Activated T-cell treated with anti-CD3 and anti-CD28 coated beads, Interleukin-2, amount 50 U/mL, for 1 hour (primary cell): ENCODE results near the gene RBM14.
"Not testable (repeated sequence)": the region's sequence is repeated elsewhere in the genome, so short reads cannot be mapped to it uniquely, and the experiment has no call there.

Experiments used
- DNase-seq: peaks from one replicate; pipeline ENCODE4 v3.0.0-alpha.2; 2020

RBM14 gene

DNA sequence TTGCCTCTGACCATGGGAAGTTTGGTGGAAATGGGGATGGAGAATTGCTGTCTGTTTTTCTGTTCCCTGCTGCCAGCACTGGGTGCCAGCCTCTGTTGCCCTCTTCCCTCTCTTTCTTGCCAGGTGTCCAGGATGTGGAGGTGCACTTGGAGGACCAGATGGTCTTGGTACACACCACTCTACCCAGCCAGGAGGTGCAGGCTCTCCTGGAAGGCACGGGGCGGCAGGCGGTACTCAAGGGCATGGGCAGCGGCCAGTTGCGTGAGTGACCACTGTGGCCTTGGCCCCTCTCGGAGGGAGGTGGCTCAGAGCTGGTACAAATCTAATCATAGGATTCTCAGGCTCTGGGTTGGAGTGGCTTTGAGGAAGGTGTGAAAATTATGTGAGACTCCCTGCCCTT, 17.4 kb upstream of the RBM14 start:
- no peak for DNase-seq

DNA sequence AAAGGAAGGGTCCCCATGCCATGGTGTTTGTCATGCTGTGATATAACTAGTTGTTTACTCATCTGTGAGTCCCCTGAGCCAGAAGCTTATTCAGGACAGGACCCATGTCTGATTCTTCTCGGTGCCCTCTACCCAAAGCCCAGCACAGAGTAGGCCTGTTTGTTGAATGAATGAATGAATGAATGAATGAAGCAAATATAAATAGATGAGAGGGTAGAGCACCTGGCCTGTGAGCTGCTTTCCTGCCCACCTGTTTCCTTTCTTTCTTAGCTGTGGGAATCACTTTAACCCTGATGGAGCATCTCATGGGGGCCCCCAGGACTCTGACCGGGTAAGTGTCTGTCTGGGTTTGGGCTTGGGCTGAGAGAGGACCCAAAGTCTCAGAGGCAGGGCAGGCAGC, 16.2 kb upstream of the RBM14 start:
- DNase-seq, result no peak

DNA sequence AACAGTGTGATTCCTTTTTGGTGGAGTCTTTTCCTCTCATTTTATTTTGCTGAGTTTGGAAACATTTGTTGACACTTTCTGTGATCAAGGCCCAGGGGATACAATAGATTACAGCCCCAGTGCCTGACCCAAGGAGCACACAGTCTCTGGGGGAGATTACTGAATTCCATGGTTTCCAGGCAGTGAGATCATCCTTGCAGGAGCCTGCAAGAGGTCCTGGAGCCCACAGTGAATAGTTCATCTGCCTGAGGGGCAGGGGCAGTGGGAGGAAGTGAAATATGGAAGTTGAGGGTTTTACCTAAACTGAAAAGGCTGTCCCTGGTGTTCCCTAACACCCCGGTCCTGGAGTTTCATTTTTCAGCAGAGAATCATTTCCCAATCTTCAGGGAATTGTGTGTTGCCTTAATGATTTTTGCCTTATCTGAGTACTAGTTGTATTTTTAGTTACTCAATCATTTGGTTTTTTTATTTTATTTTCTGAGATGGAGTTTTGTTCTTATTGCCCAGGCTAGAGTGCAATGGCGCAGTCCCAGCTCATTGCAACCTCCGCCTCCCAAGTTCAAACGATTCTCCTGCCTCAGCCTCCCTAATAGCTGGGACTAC, 15.7 kb upstream of the RBM14 start:
- DNase-seq, result no peak

DNA sequence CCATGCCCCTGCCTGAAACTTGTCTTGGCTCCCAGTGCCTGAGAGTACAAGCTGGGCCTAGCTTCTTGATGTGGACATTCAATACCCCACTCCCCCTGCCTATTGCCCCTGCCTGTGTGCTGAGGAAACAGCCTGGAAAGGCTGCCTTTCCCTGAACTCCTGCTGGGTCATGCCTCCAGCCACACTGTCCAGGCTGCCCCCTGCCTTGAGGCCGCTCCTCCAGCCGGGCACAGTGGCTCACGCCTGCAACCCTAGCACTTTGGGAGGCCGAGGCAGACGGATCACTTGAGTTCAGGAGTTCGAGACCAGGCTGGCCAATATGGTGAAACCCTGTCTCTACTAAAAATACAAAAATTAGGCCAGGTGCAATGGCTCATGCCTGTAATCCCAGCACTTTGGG, 13.4 kb upstream of the RBM14 start:
- no peak for DNase-seq

DNA sequence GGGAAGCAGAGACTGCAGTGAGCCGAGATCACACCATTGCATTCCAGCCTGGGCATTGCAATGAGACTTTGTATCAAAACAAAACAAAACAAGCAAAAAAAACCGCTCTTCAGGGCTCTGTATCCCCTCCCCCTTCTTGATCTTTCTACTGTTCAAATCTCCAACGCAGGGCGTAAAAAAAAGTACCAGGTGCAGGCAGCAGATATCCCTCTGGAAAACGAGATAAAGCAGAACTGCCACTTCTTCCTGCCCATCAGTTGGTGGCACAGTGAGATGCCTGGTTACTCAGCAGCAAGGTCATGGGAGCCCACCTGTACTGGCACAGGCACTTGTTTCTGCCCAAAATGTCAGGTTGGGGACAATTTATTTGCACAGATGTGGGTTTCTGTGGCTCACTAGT, 12.3 kb upstream of the RBM14 start:
- DNase-seq, result no peak

DNA sequence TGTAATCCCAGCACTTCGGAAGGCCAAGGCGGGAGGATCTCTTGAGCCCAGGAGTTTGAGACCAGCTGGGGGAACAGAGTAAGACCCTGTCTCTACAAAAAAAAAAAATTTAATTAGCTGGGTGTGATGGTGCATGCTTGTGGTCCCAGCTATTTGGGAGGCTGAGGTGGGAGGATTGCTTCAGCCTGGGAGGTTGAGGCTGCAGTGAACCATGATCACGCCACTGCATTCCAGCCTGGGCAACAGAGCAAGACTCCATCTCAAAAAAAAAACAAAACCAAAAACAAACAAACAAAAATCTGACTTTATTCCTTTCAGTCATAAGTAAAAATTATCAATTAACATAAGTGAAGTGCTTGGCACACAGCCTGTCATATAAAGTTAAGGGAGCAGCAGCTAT, 9.8 kb upstream of the RBM14 start:
- DNase-seq, result not testable (repeated sequence)

DNA sequence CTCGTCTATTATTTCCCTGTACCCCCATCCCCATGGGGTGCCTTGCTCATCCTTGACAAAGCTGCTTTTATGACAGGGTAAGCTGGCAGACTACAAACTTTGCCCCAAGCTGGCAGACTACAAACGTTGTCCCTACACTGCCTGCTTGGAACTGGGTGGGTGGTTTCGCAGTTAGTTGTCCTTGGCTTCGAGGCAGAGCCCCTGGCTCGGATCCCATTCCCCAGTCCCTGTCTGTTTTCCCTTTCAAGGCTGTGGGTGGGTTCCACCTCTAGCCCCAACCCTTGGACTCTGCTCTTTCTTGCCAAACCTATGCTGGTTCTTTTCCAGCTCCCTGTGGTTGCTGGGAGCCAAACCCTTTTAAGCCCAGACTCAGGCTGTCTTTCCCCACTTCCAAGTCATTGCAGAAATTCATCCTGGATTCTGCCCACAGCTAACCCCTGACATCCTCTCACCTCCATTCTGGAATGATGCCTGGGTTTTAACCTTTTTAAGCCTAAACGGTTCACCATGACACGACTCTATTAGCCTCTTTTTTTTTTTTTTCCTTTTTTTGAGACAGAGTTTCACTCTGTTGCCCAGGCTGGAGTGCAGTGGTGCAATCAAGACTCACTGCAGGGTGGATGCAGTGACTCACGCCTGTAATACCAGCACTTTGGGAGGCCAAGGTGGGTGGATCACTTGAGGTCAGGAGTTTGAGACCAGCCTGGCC, 9.2 kb upstream of the RBM14 start:
- no peak for DNase-seq

DNA sequence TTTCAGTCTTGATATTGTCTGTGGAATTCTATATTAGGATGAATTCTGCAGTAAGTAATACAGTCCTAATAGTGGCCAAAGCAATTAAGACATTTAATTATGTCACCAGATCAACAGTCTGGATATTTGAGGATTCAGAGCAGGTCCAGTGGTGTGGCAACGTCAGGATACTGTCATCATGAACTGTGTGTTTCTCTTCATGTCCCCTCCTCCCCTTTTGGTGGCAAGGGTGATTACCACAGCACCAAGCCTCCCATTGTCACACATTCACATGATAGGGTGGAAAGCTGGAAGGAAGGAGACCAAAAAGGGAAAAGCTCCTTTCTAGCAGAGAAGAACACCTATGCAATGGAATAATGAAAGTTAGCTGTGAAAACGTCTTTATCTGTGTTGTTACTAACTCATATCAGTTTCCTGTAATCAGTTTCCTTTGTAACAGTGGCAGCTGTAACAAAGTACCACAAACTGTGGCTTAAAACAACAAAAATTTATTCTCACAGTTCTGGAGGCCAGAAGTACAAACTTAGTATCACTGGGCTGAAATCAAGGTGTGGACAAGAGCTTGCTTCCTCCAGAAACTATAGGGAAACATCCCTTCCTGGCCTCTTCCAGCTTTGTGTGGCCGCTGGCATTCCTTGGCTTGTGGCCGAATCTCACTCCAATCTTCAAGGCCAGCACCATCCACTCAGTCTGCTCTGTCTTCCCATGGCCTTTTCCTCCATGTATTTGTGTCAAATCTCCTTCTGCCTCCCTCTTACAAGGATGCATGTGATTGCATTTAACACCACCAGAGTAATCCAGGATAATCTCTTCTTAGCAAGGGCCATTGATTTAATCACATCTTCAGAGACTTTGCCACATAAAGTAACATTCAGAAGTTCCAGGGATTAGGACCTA, 6.5 kb upstream of the RBM14 start:
- no peak for DNase-seq

DNA sequence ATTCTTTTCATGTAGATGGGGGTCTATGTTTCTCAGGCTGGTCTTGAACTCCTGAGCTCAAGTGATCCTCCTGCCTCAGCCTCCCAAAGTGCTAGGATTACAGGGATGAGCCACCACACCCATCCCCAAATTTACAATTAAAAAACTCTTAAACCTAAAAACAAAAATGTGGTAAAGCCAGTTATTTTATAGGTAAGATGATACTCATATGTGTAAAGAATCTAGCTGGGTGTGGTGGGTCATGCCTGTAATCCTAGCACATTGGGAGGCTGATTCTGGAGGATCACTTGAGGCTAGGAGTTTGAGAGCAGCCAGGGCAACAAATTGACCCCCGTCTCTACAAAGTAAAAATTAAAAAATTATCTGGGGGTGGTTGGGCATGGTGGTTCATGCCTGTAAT, 4.0 kb upstream of the RBM14 start:
- no peak for DNase-seq

DNA sequence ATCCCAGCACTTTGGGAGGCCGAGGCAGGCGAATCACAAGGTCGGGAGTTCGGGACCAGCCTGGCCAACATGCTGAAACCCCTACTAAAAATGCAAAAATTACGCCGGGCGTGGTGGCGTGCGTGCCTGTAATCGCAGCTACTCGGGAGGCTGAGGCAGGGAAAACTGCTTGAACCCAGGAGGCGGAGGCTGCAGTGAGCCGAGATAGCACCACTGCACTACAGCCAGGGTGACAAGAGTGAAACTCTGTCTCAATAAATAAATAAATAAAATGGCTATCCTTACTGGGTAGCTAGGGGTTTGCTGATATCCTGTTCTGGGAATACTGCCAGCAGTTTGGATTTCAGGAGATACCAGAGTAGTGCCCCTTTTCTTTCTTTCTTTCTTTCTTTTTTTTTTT, 2.4 kb upstream of the RBM14 start:
- DNase-seq, result no peak

DNA sequence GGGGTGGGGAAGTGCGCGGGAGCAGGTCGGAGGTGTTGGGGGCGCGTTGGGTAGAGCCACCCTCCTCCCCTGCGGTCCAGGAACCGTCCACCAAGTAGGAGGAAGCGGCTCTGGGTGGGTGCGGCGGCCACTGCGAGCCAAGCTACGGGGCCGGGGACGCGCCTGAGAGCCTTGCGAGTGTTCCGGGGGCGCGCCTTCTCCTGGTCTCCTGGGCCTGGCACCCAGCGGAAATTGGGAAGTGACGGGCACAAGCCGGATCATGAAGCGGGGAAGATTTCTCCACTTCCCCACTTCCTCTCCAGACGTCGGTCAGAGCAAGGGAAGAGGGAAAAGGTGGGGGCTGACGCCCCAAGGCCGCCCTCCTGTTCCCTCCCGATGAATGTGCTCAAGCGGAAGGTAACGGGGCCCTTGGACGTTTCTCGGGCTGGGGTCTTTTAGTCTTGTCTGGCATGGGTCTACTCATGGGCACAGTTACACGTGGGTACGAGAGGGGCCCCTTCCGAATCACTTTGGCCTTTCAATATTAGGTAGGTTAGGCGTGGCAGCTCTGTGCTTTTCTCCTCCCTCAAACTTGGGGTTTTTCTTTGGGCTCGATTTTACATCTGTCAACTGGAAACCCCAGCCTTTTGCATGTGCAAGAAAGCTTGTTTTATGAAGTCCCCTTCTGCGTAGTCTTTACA, 865 bp downstream of the RBM14 start:
- no peak for DNase-seq

DNA sequence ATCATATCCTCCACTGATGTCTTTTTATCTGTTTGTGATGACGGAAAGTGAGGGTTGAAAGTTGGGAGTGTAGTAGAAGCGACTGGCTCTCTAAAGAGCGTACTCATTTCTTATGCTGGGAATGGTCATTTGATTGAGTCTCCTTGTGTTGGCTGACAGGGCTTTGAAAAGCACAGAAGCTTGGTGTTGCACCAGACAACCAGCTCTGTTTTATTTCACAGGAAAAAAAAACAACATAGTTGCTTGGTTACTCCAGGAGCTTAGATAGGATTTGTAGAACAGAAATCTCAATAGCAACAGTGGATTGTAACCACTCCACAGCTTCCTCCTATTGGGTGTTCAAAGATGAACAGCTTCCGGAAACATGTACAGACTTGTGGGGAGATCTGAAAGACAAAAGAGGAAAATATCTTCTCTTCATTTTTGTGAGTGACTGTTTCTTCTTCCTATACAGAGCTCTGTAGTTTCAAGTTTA, 2.7 kb downstream of the RBM14 start:
- no peak for DNase-seq

DNA sequence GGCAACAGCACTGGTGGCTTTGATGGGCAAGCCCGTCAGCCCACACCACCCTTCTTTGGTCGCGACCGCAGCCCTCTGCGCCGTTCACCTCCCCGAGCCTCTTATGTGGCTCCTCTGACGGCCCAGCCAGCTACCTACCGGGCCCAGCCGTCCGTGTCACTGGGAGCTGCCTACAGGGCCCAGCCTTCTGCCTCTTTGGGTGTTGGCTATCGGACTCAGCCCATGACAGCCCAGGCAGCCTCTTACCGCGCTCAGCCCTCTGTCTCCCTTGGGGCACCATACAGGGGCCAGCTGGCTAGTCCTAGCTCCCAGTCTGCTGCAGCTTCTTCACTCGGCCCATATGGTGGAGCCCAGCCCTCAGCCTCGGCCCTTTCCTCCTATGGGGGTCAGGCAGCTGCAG, 8.0 kb downstream of the RBM14 start:
- DNase-seq, result no peak

DNA sequence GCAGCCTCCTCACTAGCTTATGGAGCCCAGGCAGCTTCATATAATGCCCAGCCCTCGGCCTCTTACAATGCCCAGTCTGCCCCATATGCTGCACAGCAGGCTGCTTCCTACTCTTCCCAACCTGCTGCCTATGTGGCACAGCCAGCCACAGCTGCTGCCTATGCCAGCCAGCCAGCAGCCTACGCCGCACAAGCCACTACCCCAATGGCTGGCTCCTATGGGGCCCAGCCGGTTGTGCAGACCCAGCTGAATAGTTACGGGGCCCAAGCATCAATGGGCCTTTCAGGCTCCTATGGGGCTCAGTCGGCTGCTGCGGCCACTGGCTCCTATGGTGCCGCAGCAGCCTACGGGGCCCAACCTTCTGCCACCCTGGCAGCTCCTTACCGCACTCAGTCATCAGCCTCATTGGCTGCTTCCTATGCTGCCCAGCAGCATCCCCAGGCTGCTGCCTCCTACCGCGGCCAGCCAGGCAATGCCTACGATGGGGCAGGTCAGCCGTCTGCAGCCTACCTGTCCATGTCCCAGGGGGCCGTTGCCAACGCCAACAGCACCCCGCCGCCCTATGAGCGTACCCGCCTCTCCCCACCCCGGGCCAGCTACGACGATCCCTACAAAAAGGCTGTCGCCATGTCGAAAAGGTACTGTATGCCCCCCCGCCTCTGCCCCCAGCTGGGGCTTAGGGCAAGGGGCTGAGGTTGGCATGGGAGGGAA, 8.8 kb downstream of the RBM14 start:
- no peak for DNase-seq

DNA sequence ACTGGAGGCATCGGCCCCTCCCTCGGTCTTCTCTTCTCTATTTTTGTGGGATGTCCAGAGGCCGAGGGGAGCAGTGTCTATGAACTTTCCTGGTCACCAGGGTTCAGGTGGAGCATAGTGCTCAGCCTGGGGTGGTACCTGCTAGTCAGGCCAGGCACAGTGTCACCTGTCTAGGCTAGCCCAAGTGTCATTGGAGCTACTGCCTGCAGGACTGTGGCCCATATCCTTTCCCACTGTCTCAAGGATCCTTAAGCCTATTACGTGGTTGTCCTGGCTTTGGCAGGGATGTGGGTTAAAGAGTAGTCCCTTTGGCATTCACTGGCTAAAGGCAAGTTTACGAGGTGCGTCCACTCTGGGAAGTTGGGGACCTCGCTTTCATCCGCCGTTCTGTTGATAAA, 9.3 kb downstream of the RBM14 start:
- DNase-seq, result no peak

DNA sequence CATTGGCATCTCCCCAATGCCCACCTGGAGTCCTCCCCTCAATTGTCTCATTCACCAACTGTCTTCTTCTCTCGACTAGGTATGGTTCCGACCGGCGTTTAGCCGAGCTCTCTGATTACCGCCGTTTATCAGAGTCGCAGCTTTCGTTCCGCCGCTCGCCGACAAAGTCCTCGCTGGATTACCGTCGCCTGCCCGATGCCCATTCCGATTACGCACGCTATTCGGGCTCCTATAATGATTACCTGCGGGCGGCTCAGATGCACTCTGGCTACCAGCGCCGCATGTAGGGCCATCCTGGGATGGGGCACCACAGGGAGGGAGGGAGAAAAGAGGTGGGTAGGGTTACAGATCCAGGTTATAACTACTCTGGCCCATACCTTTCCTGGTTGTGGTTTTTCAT, 10.0 kb downstream of the RBM14 start:
- no peak for DNase-seq

DNA sequence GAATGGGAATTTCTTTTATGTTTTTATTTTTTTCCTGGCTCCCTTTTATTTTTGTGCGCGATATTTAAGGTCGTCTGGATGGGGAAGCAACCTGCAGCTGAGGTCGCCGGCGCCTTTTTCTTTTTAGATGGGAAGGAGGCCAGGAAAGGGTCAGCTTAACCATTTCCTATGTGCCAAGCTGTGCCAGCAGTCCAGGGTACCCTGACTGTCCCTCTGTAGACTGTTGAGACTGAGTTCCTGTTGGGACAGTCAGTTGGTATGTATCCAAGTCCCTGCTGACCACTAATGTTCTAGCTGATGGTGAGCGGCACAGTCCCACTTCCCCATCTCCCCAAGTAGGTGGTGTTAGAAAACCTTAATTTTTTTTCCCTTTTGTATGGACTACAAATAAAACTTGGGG, 10.5 kb downstream of the RBM14 start:
- DNase-seq, result no peak

DNA sequence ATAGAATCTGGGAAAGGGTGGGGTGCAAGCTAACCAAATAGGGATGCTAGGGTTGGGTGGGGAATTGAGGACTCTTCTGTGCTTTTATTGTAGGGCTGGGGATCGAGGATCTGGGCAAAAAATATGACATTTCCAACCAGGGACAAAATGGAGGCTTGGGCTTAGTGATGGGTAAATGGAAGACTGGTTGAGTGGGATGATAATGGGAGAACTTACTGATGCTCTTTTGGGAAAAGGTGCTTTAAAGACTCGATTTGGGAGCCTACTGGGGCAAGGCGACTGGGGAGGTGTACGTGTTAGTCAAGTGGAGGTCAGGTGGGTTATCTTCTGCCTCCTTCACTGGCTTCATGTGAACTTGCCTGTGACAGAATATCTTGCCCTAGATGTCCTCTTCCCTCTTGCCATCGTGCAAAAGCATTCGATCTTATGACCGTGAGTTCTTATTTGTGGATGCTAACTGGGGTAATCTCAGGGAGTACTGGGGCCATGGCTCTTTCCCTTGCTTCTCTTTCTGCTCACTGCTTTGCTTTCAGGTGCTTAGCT, 11.7 kb downstream of the RBM14 start:
- DNase-seq, result no peak

DNA sequence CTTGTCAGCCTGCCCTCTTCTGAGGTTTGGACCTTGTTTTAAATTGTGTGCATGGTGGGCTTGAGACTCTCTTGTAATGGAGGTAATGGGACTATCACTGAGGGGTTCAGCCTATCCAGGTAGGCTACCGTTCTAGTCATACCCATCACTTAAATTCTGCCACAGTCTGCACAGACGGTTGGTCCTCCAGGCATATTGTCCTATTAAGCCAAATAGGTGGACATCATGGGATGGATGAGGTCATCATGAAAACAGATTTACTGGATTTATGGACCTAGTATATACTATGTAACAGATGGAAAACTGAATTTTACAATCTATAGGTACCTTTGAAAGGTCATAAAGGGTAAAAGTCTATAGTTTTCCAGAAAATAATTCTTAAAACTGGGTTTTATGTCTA, 12.9 kb downstream of the RBM14 start:
- no peak for DNase-seq

DNA sequence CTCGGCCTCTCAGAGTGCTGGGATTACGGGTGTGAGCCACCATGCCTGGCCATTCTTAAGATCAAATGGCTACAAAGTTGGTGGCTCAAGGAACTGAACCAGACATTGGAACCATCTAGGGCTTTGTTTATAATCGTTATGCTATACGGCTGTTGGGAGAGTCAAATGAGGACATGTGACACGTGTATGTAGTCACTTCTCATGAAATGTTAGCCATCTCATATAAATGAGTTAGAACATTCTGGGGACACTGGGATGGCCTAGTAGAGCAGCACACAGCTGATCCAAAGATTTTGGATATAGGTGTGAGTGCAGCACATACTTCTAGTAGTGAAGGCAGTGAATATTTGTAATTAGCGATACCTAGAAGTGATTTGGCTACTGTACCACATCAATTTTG, 15.5 kb downstream of the RBM14 start:
- DNase-seq, result no peak

DNA sequence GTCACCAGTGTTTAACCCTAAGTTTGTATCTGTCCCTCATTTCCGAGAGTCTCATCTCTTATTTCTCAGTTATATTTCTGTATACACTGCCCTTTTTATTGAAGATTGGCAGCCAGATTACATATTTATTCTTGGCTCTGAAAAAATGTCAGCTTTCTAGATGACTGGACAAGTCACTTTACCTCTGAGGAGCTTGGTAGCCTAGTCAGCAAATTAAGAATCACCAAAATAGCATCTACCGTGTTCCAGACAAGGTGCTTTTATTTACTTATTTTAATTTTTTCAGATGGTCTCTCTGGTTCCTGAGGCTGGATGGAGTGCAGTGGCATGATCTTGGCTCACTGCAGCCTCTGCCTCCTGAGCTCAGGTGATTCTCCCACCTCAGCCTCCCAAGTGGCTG, 16.5 kb downstream of the RBM14 start:
- no peak for DNase-seq

DNA sequence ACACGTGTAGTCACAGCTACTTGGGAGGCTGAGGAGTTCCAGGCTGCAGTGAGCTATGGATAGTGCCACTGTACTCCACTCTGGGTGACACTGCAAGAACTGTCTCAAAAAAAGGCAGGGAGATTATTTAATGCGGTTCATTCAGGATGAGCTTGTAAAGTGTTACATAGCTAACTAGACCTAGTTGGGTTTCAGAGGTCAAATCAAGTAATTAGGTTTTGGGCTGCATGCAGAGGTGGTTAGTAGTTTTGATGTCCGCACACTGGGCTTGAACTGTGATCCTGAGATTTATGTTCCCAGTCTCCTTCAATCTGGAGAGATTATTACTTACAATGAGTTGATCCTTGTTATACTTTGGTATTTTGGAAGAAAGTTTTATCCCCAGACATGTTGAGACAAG, 20.0 kb downstream of the RBM14 start:
- DNase-seq, result no peak
